ENCODE results near the gene NME7. TPM values are rescaled to one million over a fixed set of nuclear protein-coding genes. Genes with fewer than 3 reads are reported as not detected.

Gene NME7
- total RNA-seq, 4 donors from 2014 or later, result 14.1 to 42.6 (median 25.0) TPM

- TF ChIP-seq POLR2A (IDR thresholded peaks at IDR 0.05) (no peak), CTCF (IDR thresholded peaks at IDR 0.05) (no peak)
- H3K27ac ChIP-seq, result no peak overlapping the region
- H3K27me3 ChIP-seq, result no peaks in the 10 kb centered on the region
- H3K36me3 ChIP-seq, result no peaks in the 10 kb centered on the region
- H3K4me3 ChIP-seq, result no peak overlapping the region
- intact Hi-C loops (cut with DNase I; ENCODE audit: low total_unique reads), result no loop called here
- H3K9me3 ChIP-seq, result no peaks in the 10 kb centered on the region
- H3K4me1 ChIP-seq, result no peaks in the 10 kb centered on the region
- no peak for DNase-seq
Observed at GRCh38 chr1:169148472-169149252, 218.9 kb downstream of the NME7 start.

GRCh38 chr1:169146576-169147214 is 220.9 kb downstream of the NME7 start:
- H3K4me1 ChIP-seq, result no peaks in the 10 kb centered on the region
- TF ChIP-seq CTCF (IDR thresholded peaks at IDR 0.05), result no peak
- no peak for TF ChIP-seq POLR2A (IDR thresholded peaks at IDR 0.05)
- H3K36me3 ChIP-seq, result no peaks in the 10 kb centered on the region
- H3K9me3 ChIP-seq, result no peaks in the 10 kb centered on the region
- no peaks in the 10 kb centered on the region for H3K27me3 ChIP-seq
- no peak for DNase-seq
- intact Hi-C loops (cut with DNase I; ENCODE audit: low total_unique reads), result no loop called here
- no peak overlapping the region for H3K27ac ChIP-seq
- H3K4me3 ChIP-seq, result no peak overlapping the region

- no peaks in the 10 kb centered on the region for H3K4me1 ChIP-seq
- no peaks in the 10 kb centered on the region for H3K27me3 ChIP-seq
- TF ChIP-seq CTCF (IDR thresholded peaks at IDR 0.05) (no peak), POLR2A (IDR thresholded peaks at IDR 0.05) (no peak)
- no peaks in the 10 kb centered on the region for H3K36me3 ChIP-seq
- intact Hi-C loops (cut with DNase I; ENCODE audit: low total_unique reads), result no loop called here
- H3K27ac ChIP-seq, result no peak overlapping the region
- DNase-seq, result no peak
- no peaks in the 10 kb centered on the region for H3K9me3 ChIP-seq
- H3K4me3 ChIP-seq, result no peak overlapping the region
Observed at GRCh38 chr1:169144941-169145626, 222.5 kb downstream of the NME7 start.

GRCh38 chr1:169143984-169144383 is 223.6 kb downstream of the NME7 start:
- no peak for DNase-seq
- Histone ChIP-seq H3K4me3 (no peak overlapping the region), H3K36me3 (no peaks in the 10 kb centered on the region), H3K27ac (no peak overlapping the region), H3K27me3 (no peaks in the 10 kb centered on the region), H3K9me3 (no peaks in the 10 kb centered on the region), H3K4me1 (no peaks in the 10 kb centered on the region)
- intact Hi-C loops (cut with DNase I; ENCODE audit: low total_unique reads), result no loop called here
- TF ChIP-seq CTCF (IDR thresholded peaks at IDR 0.05) (no peak), POLR2A (IDR thresholded peaks at IDR 0.05) (no peak)

- intact Hi-C loops (cut with DNase I; ENCODE audit: low total_unique reads), result no loop called here
- TF ChIP-seq CTCF (IDR thresholded peaks at IDR 0.05) (no peak), POLR2A (IDR thresholded peaks at IDR 0.05) (no peak)
- Histone ChIP-seq H3K4me3 (no peak overlapping the region), H3K36me3 (no peaks in the 10 kb centered on the region), H3K9me3 (no peaks in the 10 kb centered on the region), H3K27ac (no peak overlapping the region), H3K4me1 (no peaks in the 10 kb centered on the region), H3K27me3 (no peaks in the 10 kb centered on the region)
- DNase-seq, result no peak
Observed at GRCh38 chr1:169143346-169143745, 224.3 kb downstream of the NME7 start.
